Prostate gland (tissue), 2 donors: ENCODE measurements around the gene ABHD3. TPM values are rescaled to one million over a fixed set of nuclear protein-coding genes. Genes with fewer than 3 reads are reported as not detected.
"Not testable (repeated sequence)": the region's sequence is repeated elsewhere in the genome, so short reads cannot be mapped to it uniquely, and the experiment has no call there.

Experiments
- DNase-seq: peaks from one replicate; pipeline ENCODE4 v3.0.0-alpha.2; 2019; ENCODE audit warnings: low spot score
- H3K27ac ChIP-seq, 2 donors: fragments of 200-600 bp; sonication (generic); 2 replicates each; pipeline ENCODE4 v1.5.1; 2017 to 2019
- H3K27me3 ChIP-seq: fragments of 200-600 bp; sonication (generic); replicated peaks from 2 replicates; pipeline ENCODE4 v1.5.1; 2019; ENCODE audit not compliant: insufficient read depth
- H3K36me3 ChIP-seq, 2 donors: fragments of 200-600 bp; sonication (generic); 1 replicate in 1 of 2; 2 replicates in 1 of 2; pipeline versions ENCODE4 v1.5.1 to v1.8.1; 2017 to 2019
- H3K4me1 ChIP-seq: fragments of 200-600 bp; sonication (generic); replicated peaks from 2 replicates; pipeline ENCODE4 v1.5.1; 2019
- H3K4me3 ChIP-seq, 2 donors: fragments of 200-600 bp; sonication (generic); 2 replicates each; pipeline ENCODE4 v1.5.1; 2017 to 2019
- H3K9me3 ChIP-seq: fragments of 200-600 bp; sonication (generic); 2 replicates; pipeline ENCODE4 v1.5.1; 2017
- POLR2A ChIP-seq: fragments of 450-650 bp; IDR thresholded peaks from one replicate; pipeline ENCODE4 v1.6.1; 2016; ENCODE audit warnings: antibody characterized with exemption, mild to moderate bottlenecking
- POLR2AphosphoS5 ChIP-seq: sonication (generic); formaldehyde crosslinking; IDR thresholded peaks from one replicate; pipeline ENCODE4 v1.6.1; 2017; ENCODE audit warnings: antibody characterized with exemption
- WGBS: methylation state at CpG from one replicate; pipeline ENCODE4 v1.1.5; 2018; 5-methylcytosine and 5-hydroxymethylcytosine counted together
- intact Hi-C: fragments of 100-400 bp; cut with DNase I; formaldehyde crosslinking; loops from one replicate; pipeline ENCODE4 v1.14.2; 2022
- total RNA-seq, 2 donors: library from RNA; depleted of rRNA; stranded (reverse); fragments of >200 nt; gene quantifications; one replicate each; pipeline ENCODE4 v1.1.0, GENCODE V29; 2016
- TF ChIP-seq, protein P1 (sequence below), 4 experiments: fragments of 200-600 bp in 2 of 4; fragments of 450-650 bp in 2 of 4; sonication (generic) in 2 of 4; IDR thresholded peaks; 1 replicate in 3 of 4; 2 replicates in 1 of 4; pipeline ENCODE4 v1.5.1; 2016 to 2019; ENCODE audit warnings: antibody characterized with exemption in 4 of 4, mild to moderate bottlenecking in 2 of 4, moderate library complexity in 2 of 4

Gene ABHD3
- total RNA-seq, 2 donors from 2014 or later = 9.6 to 18.5 TPM

DNA sequence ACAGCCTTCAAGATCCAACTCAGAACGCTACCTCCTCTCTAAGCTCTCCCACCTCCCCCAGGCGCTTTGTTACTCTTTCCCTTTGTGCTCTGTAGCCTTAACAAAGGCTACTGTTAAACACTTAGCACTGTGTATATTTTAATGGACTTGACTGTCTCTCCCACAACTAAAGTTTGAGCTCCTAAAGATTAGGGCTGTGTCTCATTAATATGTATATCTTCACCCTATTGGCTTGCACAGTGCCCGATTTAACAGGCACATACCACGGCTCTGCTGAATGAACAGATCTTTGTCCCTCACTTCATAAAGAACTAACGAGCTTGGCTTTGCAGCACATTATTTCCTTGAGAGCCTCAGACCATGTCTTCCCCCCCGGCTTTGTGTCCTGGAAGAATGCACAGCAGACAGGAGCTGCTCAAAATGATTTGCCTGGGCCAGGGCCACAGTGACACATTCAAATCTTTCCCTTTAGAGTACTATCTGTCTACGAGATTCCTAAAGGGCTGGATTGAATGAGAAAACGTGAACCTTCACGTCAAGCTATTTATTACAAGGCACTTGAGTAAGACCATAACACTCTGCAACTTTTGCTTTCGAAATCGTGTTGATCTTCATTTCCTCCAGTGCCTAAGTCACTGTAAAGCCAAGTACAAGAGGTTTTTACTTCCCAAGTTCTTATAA is 22.1 kb downstream of the ABHD3 start:
- peak; percentile 25 for DNase-seq
- peak overlapping the region; percentile 6 to 28 for H3K4me3 ChIP-seq
- no peaks in the 10 kb centered on the region for H3K36me3 ChIP-seq
- no peaks in the 10 kb centered on the region for H3K4me1 ChIP-seq
- H3K27me3 ChIP-seq = no peaks in the 10 kb centered on the region
- no peaks in the 10 kb centered on the region for H3K9me3 ChIP-seq
- intact Hi-C loops = loop anchor here (5.0 kb wide), 1 partner anchor 60 kb away; the partner anchor contains the start of gene MIB1
- H3K27ac ChIP-seq = peak overlapping the region; percentile 63 to 69
- TF ChIP-seq POLR2A (no peak), POLR2AphosphoS5 (peak; percentile 60)
- 10% methylated on average over 11 of the region's 11 CpGs for WGBS

DNA sequence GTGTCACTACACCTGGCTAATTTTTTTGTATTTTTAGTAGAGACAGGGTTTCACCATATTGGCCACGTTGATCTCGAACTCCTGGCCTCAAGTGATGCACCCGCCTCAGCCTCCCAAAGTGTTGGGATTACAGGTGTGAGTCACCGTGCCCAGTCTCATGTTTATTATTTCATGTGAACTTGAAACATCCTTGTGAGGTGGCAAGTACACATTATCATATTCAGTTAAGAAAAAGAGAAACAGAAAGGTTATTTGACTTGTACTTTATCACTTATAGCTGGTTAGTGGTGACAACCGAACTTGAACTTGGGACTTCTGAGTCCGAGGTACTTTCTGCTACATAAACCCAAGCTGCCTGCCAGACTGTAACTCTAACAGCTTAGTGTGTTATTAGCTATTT is 24.4 kb downstream of the ABHD3 start:
- Histone ChIP-seq H3K4me1 (no peaks in the 10 kb centered on the region), H3K27ac (no peak overlapping the region), H3K27me3 (no peaks in the 10 kb centered on the region), H3K9me3 (no peaks in the 10 kb centered on the region), H3K4me3 (no peak overlapping the region), H3K36me3 (no peaks in the 10 kb centered on the region)
- intact Hi-C loops = loop anchor here (5.0 kb wide), 1 partner anchor 62 kb away; the partner anchor contains the start of gene MIB1
- no peak for DNase-seq
- TF ChIP-seq POLR2A = no peak
- TF ChIP-seq, protein P1, sequence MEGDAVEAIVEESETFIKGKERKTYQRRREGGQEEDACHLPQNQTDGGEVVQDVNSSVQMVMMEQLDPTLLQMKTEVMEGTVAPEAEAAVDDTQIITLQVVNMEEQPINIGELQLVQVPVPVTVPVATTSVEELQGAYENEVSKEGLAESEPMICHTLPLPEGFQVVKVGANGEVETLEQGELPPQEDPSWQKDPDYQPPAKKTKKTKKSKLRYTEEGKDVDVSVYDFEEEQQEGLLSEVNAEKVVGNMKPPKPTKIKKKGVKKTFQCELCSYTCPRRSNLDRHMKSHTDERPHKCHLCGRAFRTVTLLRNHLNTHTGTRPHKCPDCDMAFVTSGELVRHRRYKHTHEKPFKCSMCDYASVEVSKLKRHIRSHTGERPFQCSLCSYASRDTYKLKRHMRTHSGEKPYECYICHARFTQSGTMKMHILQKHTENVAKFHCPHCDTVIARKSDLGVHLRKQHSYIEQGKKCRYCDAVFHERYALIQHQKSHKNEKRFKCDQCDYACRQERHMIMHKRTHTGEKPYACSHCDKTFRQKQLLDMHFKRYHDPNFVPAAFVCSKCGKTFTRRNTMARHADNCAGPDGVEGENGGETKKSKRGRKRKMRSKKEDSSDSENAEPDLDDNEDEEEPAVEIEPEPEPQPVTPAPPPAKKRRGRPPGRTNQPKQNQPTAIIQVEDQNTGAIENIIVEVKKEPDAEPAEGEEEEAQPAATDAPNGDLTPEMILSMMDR (IDR thresholded peaks at IDR 0.05) = no peak
- no peak for TF ChIP-seq POLR2AphosphoS5
- WGBS = 96% methylated on average over 6 of the region's 6 CpGs

DNA sequence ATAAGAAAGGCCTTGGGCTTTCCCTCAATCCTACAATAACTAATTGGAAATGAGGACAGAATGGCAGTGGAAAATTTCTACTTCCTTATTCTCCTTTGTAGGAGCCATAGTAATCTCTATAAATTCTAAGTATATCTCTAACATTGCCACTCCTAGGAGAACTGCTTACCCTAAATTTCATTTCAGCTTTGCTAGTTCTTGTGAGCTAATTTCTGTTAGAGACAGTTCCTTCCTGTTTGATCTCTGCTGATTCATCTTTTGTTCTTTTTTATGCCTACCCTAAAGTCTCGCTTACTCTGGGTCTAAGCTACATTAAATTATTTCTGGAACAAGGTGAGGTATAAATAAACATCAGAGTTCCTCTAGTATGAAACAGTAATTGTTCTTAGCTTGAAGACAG is 25.7 kb downstream of the ABHD3 start:
- WGBS = 38% methylated on average over 1 of the region's 1 CpG
- no peak for DNase-seq
- peak; percentile 13 for TF ChIP-seq POLR2AphosphoS5
- TF ChIP-seq POLR2A = no peak
- no peaks in the 10 kb centered on the region for H3K36me3 ChIP-seq
- H3K4me3 ChIP-seq = no peak overlapping the region
- peak overlapping the region in 1 of 2 donors; percentile 19 for H3K27ac ChIP-seq
- H3K27me3 ChIP-seq = no peaks in the 10 kb centered on the region
- no peaks in the 10 kb centered on the region for H3K9me3 ChIP-seq
- intact Hi-C loops = no loop called here
- H3K4me1 ChIP-seq = no peaks in the 10 kb centered on the region

DNA sequence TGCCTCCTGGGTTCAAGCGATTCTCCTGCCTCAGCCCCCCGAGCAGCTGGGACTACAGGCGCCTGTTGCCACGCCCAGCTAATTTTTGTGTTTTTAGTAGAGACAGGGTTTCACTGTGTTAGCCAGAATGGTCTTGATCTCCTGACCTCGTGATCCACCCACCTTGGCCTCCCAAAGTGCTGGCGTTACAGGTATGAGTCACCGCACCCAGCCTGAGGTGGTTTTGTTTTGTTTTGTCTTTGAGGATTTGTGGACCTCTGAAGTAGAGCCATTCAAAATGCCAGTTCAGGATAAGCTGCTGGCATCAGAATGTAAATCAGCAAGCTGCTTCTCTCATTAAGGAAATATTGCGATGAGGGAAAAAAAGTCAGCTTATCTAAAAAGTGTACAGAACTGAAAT is 29.2 kb downstream of the ABHD3 start:
- DNase-seq, H3K27me3 ChIP-seq, H3K36me3 ChIP-seq, H3K9me3 ChIP-seq, H3K27ac ChIP-seq, intact Hi-C loops, H3K4me1 ChIP-seq, H3K4me3 ChIP-seq: not testable (repeated sequence)
- 92% methylated on average over 8 of the region's 8 CpGs for WGBS

DNA sequence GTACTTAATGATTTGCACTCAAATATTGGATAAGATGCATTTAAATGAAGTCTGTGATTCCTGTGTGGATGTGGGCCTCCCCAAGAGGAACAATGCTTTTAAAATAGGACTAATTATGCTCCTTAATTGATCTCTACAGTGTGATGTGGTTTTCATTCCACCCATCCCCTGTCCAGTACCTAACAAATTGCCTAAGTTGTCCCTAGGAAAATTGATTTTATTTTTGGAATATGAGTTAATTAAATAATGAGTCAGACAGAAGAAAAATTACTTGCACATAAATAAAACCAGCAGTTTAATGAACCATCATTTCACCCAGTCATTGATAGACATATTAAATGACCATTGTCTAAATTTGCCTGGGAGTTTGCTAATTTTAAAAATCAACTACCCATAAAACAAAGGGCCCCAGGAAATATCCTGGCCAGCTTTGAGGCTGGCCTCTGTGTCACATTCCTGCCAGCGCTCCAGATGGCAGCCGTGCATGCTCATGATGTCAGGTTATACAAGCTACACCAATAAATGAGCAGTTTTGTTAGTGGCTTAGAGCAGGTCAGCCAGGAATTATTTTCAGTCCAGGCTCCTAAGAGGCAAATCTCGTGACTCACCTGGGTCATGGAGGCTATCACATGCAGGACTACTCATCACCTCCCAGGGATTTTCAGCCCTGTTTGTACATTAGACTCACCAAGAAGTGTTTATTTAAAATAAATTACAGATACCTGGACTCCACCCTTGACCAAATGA is 31.9 kb downstream of the ABHD3 start:
- intact Hi-C loops = no loop called here
- Histone ChIP-seq H3K36me3 (no peaks in the 10 kb centered on the region), H3K4me3 (no peak overlapping the region), H3K27me3 (no peaks in the 10 kb centered on the region), H3K9me3 (no peaks in the 10 kb centered on the region), H3K27ac (no peak overlapping the region), H3K4me1 (no peaks in the 10 kb centered on the region)
- DNase-seq = peak; percentile 5
- TF ChIP-seq POLR2AphosphoS5 (no peak), POLR2A (no peak)
- TF ChIP-seq, protein P1 (IDR thresholded peaks at IDR 0.05) = no peak
- 30% methylated on average over 3 of the region's 3 CpGs for WGBS

DNA sequence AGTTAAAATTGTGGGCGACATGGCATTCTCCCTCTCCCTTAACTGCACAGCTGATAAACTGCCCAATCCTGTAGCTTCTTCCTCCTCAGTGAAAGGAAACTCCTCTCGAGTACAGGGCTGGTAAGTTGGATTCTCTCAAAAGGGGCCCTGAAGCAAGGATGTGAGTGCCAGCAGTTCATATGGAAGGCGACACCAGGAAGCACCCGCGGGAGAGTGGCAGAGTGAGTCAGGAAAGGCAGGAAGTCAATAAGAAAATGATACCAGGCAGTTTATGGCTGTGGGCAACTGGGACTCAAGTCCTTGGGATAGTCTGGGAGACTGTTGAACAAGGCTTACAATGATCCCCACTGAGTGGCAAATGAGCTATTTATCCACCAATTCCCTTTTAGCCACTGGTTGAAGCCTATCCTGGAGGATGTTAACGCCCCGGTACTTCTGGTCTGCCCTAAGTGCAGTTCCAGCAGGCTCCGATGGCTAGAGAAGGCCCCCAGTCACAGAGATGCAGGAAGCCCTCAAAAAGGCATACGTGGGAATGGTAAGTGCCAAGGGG is 34.8 kb downstream of the ABHD3 start:
- H3K4me1 ChIP-seq = no peaks in the 10 kb centered on the region
- H3K4me3 ChIP-seq = no peak overlapping the region
- H3K9me3 ChIP-seq = no peaks in the 10 kb centered on the region
- 84% methylated on average over 9 of the region's 9 CpGs for WGBS
- no peaks in the 10 kb centered on the region for H3K36me3 ChIP-seq
- no peak for DNase-seq
- no peaks in the 10 kb centered on the region for H3K27me3 ChIP-seq
- intact Hi-C loops = no loop called here
- no peak overlapping the region for H3K27ac ChIP-seq
- no peak for TF ChIP-seq POLR2AphosphoS5
- TF ChIP-seq, protein P1 (IDR thresholded peaks at IDR 0.05) = no peak
- no peak for TF ChIP-seq POLR2A
